GDM1 (cell line): ENCODE data around the gene B3GALT6.
"Not testable (repeated sequence)": the region's sequence is repeated elsewhere in the genome, so short reads cannot be mapped to it uniquely, and the experiment has no call there.

ENCODE experiments used
- DNase-seq: peaks from one replicate; lab custom pipeline; 2025; lab: John Stamatoyannopoulos, UW

Gene B3GALT6

DNA sequence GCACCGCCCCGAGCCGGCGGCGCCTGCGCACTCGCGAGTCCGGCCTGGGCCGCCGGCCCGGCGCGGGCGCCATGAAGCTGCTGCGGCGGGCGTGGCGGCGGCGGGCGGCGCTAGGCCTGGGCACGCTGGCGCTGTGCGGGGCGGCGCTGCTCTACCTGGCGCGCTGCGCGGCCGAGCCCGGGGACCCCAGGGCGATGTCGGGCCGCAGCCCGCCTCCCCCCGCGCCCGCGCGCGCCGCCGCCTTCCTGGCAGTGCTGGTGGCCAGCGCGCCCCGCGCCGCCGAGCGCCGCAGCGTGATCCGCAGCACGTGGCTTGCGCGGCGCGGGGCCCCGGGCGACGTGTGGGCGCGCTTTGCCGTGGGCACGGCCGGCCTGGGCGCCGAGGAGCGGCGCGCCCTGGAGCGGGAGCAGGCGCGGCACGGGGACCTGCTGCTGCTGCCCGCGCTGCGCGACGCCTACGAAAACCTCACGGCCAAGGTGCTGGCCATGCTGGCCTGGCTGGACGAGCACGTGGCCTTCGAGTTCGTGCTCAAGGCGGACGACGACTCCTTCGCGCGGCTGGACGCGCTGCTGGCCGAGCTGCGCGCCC is at the start of gene B3GALT6:
Gene B3GALT6, plus strand, starts transcription at position 30 of the 588 bp plus-strand sequence. Its CDS starts 42 bp downstream, at position 72.
- DNase-seq = no peak

DNA sequence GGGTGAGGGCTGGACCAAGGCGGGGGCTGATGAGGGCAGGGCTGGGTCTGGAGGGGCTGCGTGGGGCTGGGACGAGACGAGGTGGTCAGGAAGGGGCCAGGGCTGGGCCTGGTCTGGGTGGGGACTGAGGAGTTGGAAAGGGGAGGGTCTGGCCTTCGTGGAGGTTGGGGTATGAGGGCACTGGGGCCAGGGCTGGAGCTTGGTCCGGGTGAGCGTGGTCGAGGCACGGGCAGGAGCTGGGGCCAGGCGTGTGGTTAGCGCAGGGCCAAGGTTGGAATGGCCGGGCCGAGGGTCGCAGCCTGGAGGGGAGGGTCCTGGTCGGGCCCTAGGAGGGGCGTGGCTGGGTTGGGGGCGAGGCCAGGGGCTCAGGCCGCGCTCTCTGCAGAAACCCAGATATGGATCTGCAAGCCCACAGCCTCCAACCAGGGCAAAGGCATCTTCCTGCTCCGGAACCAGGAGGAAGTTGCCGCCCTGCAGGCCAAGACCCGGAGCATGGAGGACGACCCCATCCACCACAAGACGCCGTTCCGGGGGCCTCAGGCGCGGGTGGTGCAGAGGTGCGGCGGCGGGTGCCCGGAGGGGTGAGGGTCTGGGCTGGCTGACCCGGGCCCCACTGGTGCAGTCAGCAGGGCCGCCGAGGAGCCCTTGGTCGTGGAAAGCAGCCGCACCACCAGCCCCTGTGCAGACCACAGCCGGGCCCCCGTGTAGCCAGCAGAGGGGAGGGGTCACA is 49.4 kb upstream of the B3GALT6 start:
- no peak for DNase-seq

DNA sequence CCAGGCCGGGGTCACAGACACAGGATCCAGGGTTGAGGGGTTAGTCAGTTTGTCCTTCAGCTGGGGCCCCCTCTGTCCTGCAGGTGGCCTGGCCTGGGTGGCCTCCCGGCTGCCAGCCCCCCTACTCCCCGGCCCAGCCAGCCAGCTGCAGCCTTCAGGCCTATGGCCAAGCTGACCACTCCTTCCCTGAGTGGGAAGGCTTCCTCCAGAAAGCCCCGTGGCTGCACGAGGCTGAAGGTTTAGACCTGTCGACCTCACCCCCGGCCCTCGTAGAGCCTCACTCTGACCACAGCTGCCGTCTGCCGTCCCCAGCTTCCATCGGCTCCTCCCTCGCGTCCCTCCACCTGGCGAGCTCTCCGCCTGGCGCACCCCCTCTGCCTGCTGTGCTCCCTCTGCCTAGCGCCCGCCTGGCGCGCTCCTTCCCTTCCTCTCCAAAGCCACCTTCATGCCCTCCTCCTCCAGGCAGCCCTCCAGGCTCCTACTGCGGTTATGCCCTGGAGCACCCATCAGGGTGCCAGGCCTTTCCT is 48.8 kb upstream of the B3GALT6 start:
- no peak for DNase-seq

DNA sequence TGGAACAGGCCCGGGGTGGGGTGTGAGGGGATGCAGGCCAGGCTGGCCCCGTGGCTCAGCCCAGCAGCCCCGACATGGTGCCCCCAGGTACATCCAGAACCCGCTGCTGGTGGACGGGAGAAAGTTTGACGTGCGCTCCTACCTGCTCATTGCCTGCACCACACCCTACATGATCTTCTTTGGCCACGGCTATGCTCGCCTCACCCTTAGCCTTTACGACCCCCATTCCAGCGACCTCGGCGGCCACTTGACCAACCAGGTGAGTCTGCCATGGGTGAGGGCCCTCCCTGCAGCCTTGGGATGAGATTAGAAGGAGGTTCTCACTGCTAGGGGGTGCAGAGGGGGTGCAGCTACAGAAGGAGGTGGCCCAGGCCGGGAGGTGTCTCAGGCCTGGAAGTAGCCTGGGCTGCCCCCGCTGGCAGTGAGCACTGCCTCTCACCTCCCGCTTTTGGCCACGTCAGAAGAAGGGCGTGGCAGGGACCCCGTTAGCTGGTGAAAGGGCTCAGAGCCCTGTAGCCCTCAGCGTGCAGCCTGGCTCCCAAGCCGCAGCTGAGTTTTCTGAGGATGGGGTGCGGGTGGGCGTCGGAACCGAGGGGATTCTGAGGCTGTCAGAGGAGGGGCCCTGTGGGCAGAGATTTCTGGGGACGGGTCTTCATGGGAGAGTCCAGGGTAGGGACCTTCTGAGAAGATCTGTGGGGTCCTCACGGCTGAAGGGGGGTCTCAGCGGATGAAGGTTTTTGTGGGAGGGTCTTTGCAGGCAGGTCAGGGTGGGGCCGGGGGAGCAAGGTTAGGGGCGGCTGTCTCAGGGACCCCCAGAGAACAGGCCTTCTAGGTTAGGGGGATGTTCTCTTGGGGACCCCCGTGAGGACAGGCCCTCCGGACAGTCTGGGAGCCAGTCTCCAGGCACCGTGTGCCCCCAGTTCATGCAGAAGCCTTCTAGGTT is 47.9 kb upstream of the B3GALT6 start:
- no peak for DNase-seq

DNA sequence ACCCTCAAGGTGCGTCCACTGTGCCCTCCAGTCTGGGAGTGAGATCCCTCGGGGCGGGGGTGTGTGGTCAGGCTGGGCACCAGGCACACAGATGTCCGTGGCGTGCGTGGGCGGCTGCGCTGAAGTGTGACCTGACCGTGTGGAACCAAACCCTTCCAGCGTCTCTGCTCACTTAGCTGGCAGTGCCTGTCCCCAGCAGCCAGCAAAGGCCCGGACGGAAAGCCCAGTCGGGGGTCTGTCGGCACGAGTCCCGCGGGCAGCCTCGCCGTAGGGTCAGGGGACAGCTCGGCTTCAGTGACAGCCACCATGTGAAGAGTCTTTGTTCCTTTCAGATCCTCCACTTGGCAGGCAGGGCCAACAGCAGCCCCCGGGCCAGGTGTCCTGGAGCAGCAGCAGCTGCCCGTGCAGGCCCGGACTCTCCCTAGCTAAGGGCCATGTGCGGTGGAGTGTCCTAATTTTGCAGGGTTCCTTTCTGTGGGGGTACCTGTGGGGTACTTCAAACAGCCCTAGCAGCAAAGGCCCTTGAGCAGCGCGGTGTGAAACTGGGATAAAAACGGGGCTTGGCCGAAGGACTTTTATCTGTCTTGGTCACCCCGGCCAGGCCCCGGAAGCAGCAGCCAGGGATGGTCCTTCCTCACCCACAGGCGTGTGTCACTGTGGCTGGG is 46.8 kb upstream of the B3GALT6 start:
- no peak for DNase-seq

DNA sequence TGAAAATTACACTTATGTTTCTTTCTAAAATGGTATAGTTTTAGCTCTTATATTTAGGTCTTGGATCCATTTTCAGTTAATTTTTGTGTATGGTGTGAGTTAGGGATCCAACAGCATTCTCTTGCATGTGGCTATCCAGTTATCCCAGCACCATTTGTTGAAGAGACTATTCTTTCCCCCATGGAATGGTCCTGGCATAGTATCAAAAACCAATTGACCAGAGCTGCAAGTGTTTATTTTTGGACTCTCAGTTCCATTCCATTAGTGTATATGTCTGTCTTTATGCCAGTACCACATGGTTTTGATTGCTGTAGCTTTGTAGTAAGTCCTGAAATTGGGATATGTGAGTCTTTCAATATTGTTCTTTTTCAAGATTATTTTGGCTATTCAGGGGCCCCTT is 44.1 kb upstream of the B3GALT6 start:
- no peak for DNase-seq

DNA sequence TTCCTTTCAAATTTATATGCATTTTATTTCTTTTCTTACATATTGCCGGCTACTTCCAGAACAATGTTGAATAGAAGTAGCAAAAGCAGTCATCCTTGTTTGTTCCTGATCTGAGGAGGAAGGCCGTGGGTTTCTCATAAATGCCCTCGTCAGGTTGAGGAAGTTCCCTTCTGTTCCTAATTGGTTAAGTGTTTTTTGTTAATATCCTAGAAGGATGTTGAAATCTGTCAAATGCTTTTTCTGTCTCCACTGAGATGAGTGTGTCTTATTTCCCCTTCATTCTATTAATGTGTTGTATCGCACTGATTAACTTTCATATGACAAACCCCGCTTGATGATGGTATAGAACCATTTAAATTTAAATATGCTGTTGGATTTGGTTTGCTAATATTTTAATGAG is 42.9 kb upstream of the B3GALT6 start:
- DNase-seq = no peak

DNA sequence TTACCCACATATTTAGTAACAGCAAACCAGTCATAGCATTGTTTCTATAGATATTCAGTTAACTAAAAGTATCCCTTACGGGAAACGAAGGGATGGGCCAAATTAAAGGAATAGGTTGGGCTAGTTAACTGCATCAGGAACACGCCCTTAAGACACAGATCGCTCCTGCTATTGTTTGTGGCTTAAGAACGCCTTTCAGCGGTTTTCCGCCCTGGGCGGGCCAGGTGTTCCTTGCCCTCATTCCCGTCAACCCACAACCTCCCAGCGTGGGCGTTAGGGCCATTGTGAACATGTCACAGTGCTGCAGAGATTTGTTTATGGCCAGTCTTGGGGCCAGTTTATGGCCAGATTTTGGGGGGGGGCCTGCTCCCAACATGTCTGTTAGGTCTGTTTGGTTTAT is 40.3 kb upstream of the B3GALT6 start:
- no peak for DNase-seq

DNA sequence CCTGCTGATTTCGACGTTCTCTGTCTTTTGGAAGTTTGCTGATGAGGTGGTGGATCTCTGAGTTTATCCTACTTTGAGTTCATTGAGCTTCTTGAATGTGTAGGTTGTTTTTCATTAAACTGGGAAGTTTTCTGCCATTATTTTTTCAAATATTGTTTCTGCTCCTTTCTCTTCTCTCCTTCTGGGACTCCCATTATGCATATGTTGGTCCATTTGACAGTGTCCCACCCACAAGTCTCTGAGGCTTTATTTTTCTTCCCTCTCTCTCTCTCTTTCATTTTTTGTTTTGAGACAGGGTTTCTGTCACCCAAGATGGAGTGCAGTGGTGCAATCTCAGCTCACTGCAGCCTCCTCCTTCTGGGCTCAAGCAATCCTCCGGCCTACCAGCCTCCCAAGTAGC is 37.3 kb upstream of the B3GALT6 start:
- no peak for DNase-seq

DNA sequence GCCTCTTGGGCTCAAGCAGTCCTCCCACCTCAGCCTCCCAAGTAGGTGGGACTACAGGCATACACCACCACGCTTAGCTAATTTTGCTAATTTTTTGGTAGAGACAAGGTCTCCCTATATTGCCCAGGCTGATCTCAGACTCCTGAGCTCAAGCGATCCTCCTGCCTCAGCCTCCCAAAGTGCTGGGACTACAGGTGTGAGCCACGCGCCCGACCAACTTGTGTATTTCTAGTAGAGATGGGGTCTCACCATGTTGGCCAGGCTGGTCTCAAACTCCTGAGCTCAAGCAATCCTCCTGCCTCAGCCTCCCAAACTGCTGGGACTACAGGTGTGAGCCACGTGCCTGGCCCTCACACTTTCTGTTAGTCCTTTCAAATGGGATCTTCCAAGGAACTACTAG is 36.3 kb upstream of the B3GALT6 start:
- DNase-seq = not testable (repeated sequence)

DNA sequence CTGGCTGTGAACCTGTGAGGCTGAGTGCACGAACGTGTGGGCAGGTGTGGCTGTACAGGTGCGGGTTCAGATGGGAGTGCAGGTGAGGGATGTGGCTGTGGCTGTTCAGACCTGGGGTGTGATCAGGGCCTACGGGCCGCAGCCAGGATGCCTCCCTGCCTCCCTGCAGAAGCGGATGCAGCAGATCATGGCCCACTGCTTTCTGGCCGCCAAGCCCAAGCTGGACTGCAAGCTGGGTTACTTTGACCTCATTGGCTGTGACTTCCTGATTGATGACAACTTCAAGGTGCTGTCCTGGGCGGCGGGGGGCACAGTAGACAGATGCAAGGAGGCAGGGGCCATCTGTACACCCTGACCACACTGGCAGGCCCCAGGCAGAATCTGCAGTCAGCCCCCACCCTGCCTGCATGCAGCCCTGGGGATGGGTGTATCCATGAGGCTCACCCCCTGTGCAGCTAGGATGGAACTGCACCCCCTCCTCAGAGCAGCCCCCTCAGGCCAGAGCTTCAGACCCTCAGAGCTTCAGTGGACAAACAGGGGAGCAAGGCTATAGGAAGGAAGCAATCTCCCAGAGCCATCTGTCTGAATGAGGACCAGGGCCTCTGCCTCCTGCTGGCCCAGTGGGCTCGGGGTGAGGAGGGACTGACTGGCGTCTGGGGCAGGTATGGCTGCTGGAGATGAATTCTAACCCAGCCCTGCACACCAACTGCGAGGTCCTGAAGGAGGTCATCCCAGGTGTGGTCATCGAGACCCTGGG is 35.4 kb upstream of the B3GALT6 start:
- DNase-seq = no peak

DNA sequence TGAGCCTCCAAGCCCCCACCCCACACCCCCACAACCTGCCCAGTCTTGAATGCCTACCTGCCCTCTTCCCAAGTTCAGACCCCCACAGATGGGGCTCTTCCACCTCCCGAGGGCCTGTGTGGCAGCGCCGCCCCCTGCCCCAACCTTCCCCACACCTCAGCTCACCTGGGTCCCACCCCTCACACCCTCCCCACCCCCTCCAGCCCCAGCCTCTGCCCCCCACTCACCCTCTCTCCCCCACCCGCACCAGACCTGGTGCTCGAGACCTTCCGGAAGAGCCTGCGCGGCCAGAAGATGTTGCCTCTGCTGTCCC is 34.9 kb upstream of the B3GALT6 start:
- no peak for DNase-seq

DNA sequence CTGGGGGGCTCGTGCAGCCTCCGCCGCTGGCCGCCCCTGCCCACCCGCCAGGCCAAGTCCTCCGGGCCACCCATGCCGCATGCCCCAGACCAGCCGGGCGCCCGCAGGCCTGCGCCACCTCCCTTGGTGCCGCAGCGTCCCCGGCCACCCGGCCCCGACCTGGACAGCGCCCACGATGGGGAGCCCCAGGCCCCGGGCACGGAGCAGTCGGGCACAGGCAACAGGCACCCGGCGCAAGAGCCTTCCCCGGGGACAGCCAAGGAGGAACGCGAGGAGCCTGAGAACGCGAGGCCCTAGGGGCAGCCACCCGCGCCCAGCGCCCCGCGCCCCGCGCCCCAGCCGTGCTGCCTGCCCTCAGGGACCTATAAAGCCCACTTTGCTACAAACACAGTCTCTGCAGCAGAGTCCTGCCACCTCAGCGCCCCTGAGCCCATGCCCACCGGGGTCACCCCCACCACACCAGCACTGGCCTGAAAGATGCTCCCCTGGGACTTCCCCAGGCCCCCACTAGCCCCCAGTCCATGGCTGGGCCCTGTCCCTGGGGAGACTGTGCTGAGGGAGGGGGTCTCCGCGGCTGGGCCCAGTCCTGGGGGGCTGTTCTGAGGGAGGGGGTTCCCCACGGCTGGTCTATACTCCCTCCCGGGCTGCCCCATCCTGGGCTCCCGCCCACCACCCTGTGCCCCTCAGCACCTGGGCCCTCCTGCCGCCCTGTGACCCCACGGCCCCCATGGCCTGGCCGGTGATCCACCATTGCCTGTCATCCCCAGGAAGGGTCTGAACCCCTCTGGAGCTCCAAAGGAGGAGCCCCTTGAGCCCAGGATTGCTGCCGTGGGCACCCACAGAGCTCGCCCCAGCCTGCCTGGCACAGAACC is 34.2 kb upstream of the B3GALT6 start:
- DNase-seq = no peak

DNA sequence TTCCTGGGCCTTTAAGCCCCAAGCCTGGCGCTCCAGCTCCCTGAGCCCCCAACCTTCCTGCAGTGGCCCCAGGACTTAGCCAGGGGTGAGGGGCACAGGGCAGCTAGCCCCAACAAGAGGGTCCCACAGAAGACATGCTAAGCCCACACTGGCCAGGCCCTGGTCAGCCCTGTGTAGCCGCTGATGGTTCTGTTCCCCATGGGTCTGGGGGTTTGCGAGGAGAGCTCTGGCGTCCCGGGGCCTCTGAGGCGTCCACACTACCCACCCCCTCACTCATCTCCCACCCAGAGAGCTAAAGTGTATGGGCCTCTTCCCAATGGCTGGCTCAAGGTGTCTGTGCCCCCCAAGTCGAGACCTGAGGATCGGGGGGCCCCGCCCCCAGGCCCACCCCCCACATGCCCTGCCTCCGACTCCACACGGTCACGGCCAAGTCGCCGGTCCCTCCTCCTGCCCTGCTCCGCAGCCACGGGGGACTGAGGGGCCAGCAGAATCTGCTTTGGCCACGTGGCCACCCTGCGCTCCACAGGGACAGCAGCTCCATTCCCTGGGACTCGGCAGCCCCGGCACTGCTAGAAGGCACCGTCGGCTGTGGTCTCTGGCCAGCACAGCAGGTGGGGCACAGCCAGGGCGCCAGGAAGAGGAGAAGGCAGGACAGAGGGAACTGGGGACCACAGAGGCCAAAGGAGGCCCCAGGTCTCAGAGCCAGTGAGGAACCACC is 33.5 kb upstream of the B3GALT6 start:
- no peak for DNase-seq

DNA sequence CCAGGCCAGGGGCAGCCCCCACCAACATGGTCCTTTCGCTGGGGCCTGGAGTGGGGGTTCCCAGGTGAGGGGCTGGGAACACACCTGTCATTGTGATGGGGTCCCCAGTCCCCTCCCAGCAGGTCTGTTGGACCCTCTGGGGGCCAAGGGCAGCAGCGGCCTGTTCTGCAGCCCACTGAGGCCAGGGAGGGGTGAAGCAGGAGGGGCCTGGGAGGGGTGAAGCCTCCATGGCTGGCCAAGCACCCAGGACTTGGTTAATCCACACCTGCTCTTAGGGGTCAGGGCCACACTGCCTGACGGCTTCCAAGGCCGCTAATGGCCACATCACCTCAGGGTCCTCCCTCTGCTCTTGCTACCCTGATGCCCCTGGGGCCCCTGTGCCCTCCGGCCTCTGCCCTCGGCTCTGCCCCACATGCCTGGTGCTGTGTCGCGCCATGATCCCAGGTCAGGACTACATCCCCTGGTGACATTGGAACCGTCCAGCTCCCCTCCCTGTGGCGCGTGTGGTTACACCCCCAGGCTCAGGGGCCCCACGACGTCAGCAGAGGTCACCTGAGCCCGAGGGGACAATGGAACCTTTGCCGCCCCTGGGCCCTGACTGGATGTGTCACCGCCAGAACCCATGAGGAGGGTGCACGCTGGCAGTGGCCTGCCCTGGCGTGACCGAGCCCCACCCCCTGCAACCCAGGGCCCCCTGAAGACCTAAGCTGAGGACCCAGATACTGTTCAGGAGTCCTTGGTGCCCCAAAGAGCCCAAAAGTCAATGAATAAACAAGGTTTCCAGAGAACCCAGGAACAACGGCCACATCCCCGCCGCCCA is 32.7 kb upstream of the B3GALT6 start:
- no peak for DNase-seq

DNA sequence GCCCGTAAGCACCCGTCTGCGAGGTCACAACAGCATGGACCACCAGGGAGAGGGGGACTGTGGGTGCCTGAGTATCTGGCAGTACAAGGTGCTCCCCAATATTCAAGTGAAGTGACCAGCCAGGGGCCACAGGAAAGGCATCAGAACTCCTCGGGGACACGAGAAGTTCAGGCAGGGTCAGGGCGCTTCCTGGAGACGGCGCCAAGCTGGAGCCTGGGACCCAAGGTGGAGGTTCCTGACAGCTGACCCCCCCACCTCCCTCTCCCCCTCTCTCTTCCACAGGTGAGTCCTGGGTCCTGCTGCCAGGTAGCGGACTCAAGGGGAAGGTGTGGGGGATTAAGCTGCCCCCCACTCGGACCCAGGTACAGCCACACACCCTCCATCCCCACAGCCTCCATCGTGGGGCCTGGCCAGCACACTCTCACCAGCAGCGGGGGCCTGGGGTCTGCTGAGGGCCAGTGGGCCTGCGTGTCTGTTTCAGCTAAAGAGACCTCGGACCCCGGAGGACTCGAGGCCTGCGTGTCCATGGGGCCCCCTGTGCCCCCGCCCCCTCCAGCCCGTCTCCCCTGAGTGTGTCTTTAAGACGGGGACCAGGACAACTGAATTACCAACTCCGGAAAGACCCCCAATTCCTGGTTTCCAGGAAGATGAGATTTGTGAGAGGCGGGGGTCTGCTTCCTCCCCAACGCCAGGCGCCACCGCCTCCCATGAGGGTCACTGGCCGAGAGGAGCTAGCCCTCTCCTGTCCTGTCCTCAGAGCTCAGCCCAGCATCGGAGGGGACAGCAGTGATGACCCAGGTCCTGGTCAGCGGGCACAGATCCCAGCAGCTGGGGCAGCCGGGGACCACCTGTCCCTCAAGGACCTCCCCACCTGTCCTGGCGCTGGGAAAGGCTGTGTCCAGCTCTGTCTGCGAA is 31.8 kb upstream of the B3GALT6 start:
- DNase-seq = no peak

DNA sequence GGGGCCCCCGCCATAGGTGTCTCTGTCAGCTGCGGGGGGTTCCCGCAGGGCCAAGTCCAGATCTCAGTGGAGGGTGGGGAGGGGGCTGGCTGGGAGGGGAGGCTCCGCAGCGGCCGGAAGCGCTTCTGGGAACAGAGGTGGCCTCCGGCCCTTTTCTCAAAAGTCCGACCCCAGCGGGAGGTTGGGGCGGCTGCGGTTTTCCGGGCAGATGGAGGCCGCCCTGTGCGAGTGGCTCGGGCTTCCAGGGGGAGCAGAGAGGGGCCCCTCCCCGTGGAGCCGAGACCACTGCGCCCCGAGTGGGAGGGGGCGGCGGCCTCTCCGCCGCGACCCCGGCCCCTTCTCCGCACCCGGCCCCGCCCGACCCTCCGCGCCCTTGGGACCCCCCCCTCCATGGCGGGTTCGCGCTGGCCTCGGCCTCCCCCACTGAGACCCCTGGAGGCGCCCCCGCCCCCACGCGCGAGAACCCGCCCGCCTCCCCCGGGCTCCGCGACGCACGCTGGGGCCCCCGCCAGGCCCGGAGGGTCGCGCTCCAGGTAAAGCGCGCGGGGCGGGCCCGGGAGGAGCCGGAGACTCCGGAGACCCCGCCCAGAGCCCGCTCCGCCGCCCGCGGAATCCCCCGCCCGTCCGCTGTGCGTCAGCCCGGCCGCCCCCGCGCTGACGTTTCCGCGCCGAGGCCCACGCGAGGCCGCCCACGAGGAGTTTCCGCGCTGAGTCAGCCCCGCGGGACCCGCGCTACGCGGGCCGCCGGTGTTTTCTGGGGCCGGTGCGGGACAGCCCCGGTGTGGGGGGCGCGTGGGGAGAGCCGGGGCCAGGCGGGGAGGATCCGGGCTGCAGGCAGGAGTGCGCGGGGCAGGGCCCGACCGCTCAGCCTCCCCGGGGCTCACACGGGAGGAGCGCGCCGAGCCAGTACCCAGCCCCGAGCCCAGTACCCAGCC is 30.9 kb upstream of the B3GALT6 start:
- DNase-seq = peak; percentile 36
